Activated naive CD4-positive, alpha-beta T cell treated with anti-CD3 and anti-CD28 coated beads, Interleukin-2, amount 10 ng/mL, durations not matched to agents 7 days and 5 days (primary cell): ENCODE measurements around the gene RSU1.

Experiments used
- CTCF ChIA-PET: fragments of 350-600 bp; sonication (Branson Sonifier 250); formaldehyde crosslinking; loops from one replicate; lab custom pipeline; 2021; ENCODE audit warnings: antibody characterized with exemption; lab: Charles Lee
- DNase-seq: peaks from one replicate; pipeline ENCODE4 v3.0.0-alpha.2; 2020
- H3K27ac Mint-ChIP-seq: one replicate; pipeline ENCODE4 v1.8.0; 2021; ENCODE audit warnings: mild to moderate bottlenecking, moderate library complexity, mixed read lengths
- H3K27me3 Mint-ChIP-seq: one replicate; pipeline ENCODE4 v1.8.0; 2021; ENCODE audit warnings: mild to moderate bottlenecking, mixed read lengths
- H3K36me3 Mint-ChIP-seq: one replicate; pipeline ENCODE4 v1.8.0; 2021; ENCODE audit warnings: mixed read lengths
- H3K4me1 Mint-ChIP-seq: one replicate; pipeline ENCODE4 v1.8.0; 2021; ENCODE audit warnings: mixed read lengths
- H3K4me3 Mint-ChIP-seq: one replicate; pipeline ENCODE4 v1.8.0; 2021; ENCODE audit warnings: mild to moderate bottlenecking, moderate library complexity, mixed read lengths
- H3K9me3 Mint-ChIP-seq: one replicate; pipeline ENCODE4 v1.8.0; 2021; ENCODE audit warnings: mixed read lengths

The RSU1 gene

DNA sequence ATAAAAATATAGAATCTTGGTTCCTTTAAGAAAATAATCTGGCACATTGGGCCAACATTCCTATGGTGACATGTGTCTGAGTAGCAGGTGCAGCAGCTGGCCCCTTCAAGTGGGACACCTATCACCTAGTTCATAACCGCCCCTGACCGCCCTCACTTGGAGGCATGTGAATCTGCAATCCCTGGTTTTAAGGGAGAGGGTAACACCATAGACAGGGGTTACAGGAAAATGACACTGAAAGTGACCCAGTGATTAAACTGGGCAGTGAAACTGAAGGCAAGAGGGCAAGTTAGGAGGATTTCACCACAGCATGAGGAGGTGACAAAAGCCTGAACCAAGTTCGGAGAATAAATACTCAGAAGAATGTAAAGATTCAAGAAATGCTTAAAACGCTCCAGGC, 1.1 kb downstream of the RSU1 start:
- Mint-ChIP-seq H3K36me3 (peaks cover 23% of the 10 kb centered on the region), H3K4me3 (peak overlapping the region; percentile 87), H3K27me3 (peaks cover 3% of the 10 kb centered on the region), H3K4me1 (peaks cover 52% of the 10 kb centered on the region), H3K9me3 (peaks cover 3% of the 10 kb centered on the region), H3K27ac (peak overlapping the region; percentile 96)
- CTCF ChIA-PET: no interaction called here
- no peak for DNase-seq

DNA sequence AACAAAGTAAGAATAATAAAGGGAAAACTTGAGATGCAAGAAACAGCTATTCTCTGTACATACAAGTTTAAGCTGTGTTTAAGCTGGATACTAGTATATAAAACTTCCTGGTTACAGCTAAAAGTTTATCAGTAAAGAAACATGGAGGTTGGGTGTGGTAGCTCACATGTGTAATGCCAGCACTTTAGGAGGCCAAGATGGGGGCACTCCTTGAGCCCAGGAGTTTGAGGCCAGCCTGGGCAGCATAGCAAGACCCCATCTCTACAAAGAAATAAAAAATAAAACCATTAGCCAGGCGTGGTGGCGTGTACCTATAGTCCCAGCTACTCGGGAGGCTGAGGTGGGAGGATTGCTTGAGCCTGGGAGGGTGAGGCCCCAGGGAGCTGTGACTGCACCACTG, 3.2 kb downstream of the RSU1 start:
- Mint-ChIP-seq H3K27me3 (peaks cover 3% of the 10 kb centered on the region), H3K27ac (no peak overlapping the region), H3K4me3 (no peak overlapping the region), H3K9me3 (no peaks in the 10 kb centered on the region), H3K36me3 (peaks cover 24% of the 10 kb centered on the region), H3K4me1 (peaks cover 48% of the 10 kb centered on the region)
- CTCF ChIA-PET: interaction anchor here (1.6 to 2.0 kb wide), 2 partner anchors 13 to 912 kb away, joined by 4 to 6 read pairs; no protein-coding TSS in a partner anchor
- DNase-seq: no peak

DNA sequence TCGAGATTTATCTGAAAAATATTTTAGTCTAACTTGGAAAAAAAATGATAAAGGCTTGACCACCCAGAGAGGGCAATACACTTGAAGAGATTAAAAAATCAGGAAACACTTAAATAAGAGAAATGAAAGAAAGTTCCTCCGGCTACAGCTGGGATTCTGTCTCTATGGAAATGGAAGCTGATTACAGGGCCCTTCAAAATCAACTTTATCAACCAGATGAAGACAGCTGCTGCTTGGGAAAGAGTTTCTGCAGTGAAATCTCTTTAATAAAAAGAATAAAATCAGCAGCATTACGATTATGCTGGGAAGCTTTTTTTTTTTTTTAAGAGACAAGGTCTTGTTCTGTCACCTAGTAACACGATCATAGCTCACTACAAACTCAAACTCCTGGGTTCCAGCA, 4.5 kb downstream of the RSU1 start:
- no peak for DNase-seq
- H3K4me3 Mint-ChIP-seq: no peak overlapping the region
- no peaks in the 10 kb centered on the region for H3K9me3 Mint-ChIP-seq
- CTCF ChIA-PET: interaction anchor here (0.6 to 1.6 kb wide), 3 partner anchors 15 to 36 kb away, joined by 3 to 4 read pairs (median 3); no protein-coding TSS in a partner anchor
- peaks cover 26% of the 10 kb centered on the region for H3K36me3 Mint-ChIP-seq
- H3K4me1 Mint-ChIP-seq: peaks cover 37% of the 10 kb centered on the region
- peaks cover 3% of the 10 kb centered on the region for H3K27me3 Mint-ChIP-seq
- no peak overlapping the region for H3K27ac Mint-ChIP-seq

DNA sequence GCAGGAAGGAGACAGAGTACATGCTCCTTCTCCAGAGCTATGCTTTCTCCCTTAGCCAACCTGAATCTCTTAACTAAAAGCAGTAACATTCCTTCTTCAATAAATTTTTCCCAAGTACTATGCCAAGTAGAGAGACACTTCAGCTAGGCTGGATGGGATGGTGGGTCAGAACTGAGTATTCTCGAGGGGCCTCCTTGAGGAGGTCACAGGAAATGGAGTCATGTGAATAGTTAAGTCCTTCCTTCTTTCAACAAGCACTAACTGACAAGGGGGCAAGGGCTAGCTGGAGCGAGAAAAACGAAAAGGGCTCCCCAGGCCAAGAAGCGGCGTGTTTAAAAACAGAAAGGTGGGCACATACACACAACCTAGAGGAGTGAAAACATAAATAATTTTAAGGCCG, 5.5 kb downstream of the RSU1 start:
- Mint-ChIP-seq H3K27me3 (no peaks in the 10 kb centered on the region), H3K4me3 (no peak overlapping the region), H3K36me3 (peaks cover 34% of the 10 kb centered on the region), H3K9me3 (no peaks in the 10 kb centered on the region), H3K4me1 (peaks cover 31% of the 10 kb centered on the region), H3K27ac (no peak overlapping the region)
- no peak for DNase-seq
- CTCF ChIA-PET: interaction anchor here (1.2 kb wide), 1 partner anchor 35 kb away, joined by 3 read pairs; no protein-coding TSS in a partner anchor

DNA sequence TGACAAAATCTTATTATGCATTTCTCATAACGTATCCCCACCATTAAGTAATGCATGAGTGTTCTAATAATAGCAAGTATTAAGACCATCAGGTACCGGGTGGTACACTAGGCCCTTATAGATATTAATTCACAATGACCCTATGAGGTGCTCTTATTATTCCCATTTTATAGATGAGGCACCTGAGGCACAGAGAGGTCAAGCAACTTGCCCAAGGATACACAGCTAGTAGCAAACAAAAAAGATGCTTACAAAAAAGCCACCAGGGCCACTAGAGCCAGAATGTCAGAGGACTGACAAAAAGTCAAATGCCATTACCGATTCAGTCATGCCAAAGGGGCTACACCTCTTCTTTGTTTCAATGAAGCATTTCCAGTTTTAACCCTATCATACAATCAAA, 5.9 kb downstream of the RSU1 start:
- DNase-seq: no peak
- H3K27ac Mint-ChIP-seq: no peak overlapping the region
- no peaks in the 10 kb centered on the region for H3K9me3 Mint-ChIP-seq
- peaks cover 36% of the 10 kb centered on the region for H3K36me3 Mint-ChIP-seq
- H3K27me3 Mint-ChIP-seq: no peaks in the 10 kb centered on the region
- CTCF ChIA-PET: no interaction called here
- H3K4me3 Mint-ChIP-seq: no peak overlapping the region
- peaks cover 29% of the 10 kb centered on the region for H3K4me1 Mint-ChIP-seq

DNA sequence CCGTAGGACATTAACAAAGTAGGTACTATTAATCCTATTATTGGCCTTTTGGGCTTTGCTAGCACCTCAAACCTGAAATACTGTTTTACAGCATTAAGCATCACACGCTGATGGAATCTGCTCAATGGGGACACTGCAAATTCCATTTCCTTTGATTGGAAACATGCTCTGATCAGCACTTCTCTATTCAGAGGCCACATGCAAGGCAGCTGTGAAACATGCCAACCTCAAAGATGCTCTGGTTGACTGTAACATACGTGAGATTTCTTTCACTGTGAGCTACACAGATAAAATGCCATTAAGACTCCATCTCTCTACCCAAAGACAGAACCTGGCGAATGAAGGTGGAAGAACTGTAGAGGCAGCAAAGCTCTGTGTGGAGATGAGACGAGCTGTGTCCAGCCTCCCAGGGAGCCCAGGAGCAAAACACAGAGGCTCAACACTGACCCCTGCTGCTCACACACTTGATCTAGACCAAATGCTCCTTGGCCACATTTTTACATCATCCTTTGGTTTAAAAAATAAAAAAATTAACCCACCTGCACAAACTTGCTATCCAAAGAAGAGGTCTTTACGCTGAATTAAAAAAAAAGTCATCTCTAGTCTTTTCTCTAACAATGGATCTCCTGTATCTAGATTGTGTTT, 8.0 kb downstream of the RSU1 start:
- DNase-seq: peak; percentile 69
- Mint-ChIP-seq H3K36me3 (peaks cover 30% of the 10 kb centered on the region), H3K4me3 (no peak overlapping the region), H3K27me3 (no peaks in the 10 kb centered on the region), H3K9me3 (no peaks in the 10 kb centered on the region), H3K4me1 (peaks cover 11% of the 10 kb centered on the region), H3K27ac (no peak overlapping the region)
- CTCF ChIA-PET: interaction anchor here (0.7 to 1.1 kb wide), 4 partner anchors 32 to 927 kb away, joined by 3 to 4 read pairs (median 3); no protein-coding TSS in a partner anchor

DNA sequence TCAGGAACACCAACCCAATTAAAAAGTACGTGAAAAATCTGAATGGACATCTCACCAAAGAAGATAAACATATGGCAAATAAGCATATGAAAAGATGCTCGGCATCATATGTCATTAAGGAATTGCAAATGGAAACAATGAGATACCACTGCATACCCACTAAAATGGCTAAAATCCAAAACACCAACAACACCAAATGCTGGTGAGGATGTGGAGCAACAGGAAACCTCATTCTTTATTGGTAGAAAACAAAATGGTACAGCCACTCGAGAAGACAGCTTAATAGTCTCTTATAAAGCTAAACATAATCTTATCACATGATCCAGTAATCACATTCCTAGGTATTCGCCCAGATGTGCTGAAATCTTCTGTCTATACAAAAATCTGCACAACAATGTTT, 13.1 kb downstream of the RSU1 start:
- CTCF ChIA-PET: no interaction called here
- Mint-ChIP-seq H3K9me3 (no peaks in the 10 kb centered on the region), H3K36me3 (peaks cover 23% of the 10 kb centered on the region), H3K4me1 (peaks cover 3% of the 10 kb centered on the region), H3K4me3 (no peak overlapping the region), H3K27ac (no peak overlapping the region), H3K27me3 (no peaks in the 10 kb centered on the region)
- DNase-seq: no peak

GRCh38 chr10:16803464-16803863, 13.8 kb downstream of the RSU1 start:
- peaks cover 27% of the 10 kb centered on the region for H3K36me3 Mint-ChIP-seq
- no peak for DNase-seq
- H3K27me3 Mint-ChIP-seq: no peaks in the 10 kb centered on the region
- no peak overlapping the region for H3K4me3 Mint-ChIP-seq
- CTCF ChIA-PET: no interaction called here
- no peak overlapping the region for H3K27ac Mint-ChIP-seq
- H3K9me3 Mint-ChIP-seq: no peaks in the 10 kb centered on the region
- peaks cover 4% of the 10 kb centered on the region for H3K4me1 Mint-ChIP-seq

GRCh38 chr10:16799621-16800020, 17.6 kb downstream of the RSU1 start:
- Mint-ChIP-seq H3K9me3 (no peaks in the 10 kb centered on the region), H3K4me1 (peaks cover 4% of the 10 kb centered on the region), H3K27me3 (no peaks in the 10 kb centered on the region), H3K4me3 (no peak overlapping the region), H3K27ac (no peak overlapping the region), H3K36me3 (peaks cover 31% of the 10 kb centered on the region)
- CTCF ChIA-PET: no interaction called here
- no peak for DNase-seq

DNA sequence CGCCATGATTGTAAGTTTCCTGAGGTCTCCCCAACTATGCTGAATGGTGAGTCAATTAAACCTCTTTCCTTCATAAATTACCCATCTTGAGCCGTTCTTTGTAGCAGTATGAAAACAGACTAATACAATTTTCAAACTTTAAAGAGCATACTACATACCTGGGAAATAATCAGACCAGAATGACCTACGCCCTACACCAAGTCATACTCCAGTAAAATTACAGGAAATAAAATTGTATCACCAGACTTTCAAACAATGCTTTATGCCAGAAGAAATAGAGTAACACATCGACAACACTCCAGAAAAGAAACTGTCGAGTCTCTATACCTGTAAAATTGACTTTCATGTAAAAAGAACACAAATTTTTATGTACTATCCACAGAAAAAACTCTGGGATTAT, 18.7 kb downstream of the RSU1 start:
- CTCF ChIA-PET: no interaction called here
- DNase-seq: no peak
- no peaks in the 10 kb centered on the region for H3K9me3 Mint-ChIP-seq
- peaks cover 33% of the 10 kb centered on the region for H3K36me3 Mint-ChIP-seq
- H3K4me1 Mint-ChIP-seq: peaks cover 4% of the 10 kb centered on the region
- no peak overlapping the region for H3K4me3 Mint-ChIP-seq
- no peaks in the 10 kb centered on the region for H3K27me3 Mint-ChIP-seq
- no peak overlapping the region for H3K27ac Mint-ChIP-seq

DNA sequence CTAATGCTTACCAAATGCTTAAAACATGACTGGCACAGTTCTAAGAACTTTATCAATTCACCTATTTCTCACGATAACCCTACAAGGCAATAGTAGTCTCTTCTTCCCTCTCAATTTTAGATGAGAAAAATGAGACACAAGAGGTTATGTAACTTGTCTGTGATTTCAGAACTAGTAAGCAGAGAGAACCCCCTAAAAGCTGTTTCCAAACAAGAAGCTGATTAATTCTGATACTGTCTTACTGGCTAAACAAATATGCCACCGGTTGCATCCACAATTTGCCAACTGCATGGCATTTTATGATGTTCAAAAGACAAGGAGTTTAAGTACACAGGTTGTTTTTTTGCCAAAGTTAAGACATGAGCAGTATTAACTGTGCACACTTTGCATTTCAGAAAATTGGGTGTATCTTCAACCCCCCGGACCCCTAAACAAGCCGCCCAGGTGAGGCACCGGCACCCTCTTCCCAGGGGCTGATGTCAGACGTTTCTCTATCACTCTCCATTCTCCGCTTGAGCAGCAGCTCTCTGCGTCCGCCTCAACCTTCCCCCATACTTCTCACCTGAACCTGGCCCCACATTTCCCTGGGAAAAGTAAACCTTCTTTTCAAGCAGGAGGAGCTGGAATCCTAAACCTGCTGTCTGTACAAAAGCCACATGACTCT, 21.7 kb downstream of the RSU1 start:
- peaks cover 47% of the 10 kb centered on the region for H3K36me3 Mint-ChIP-seq
- H3K4me3 Mint-ChIP-seq: no peak overlapping the region
- DNase-seq: no peak

DNA sequence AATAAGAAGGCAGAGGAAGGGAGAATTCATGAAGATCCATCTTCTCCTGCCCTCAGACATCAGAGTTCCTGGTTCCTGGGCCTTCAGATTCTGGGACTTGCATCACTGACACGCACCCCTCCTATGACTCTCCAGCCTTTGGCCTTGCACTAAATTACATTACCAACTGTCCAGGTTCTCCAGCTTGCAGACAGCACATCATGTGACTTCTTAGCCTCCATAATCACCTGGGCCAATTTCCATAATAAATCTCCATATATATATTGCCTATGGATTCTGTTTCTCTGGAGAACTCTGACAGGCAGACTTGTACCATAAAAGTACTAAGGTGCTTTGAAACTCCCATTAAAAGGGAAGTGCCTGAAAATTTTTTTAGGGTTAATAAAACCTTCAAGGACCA, 23.2 kb downstream of the RSU1 start:
- peaks cover 4% of the 10 kb centered on the region for H3K9me3 Mint-ChIP-seq
- no peak overlapping the region for H3K4me3 Mint-ChIP-seq
- CTCF ChIA-PET: no interaction called here
- no peak for DNase-seq
- H3K27ac Mint-ChIP-seq: no peak overlapping the region
- H3K27me3 Mint-ChIP-seq: no peaks in the 10 kb centered on the region
- H3K4me1 Mint-ChIP-seq: peaks cover 3% of the 10 kb centered on the region
- H3K36me3 Mint-ChIP-seq: peaks cover 59% of the 10 kb centered on the region

More for the DNA sequence above, 21.7 kb downstream of the RSU1 start:
- H3K27me3 Mint-ChIP-seq: no peaks in the 10 kb centered on the region
- CTCF ChIA-PET: no interaction called here
- no peak overlapping the region for H3K27ac Mint-ChIP-seq
- peaks cover 4% of the 10 kb centered on the region for H3K4me1 Mint-ChIP-seq
- H3K9me3 Mint-ChIP-seq: peaks cover 4% of the 10 kb centered on the region

DNA sequence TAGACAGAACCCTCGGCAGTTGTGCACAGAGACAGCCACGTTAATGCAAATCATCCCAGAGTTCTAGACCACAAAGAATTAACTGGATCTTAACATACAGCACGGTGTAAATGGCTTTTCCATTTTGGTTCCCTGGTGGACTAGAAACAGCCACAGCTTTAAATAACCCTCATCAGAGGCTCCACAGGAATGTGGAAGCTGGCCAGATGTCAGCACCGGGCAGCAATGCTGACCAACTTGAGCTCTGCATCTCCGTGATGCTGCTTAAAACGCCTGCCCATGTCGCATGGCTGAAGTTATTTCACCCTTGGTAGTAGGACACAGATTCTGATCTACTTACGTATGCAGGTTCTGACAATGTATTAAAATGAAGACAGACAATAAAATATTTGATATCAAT, 24.5 kb downstream of the RSU1 start:
- CTCF ChIA-PET: no interaction called here
- Mint-ChIP-seq H3K9me3 (peaks cover 4% of the 10 kb centered on the region), H3K27me3 (no peaks in the 10 kb centered on the region), H3K27ac (no peak overlapping the region), H3K36me3 (peaks cover 58% of the 10 kb centered on the region), H3K4me3 (no peak overlapping the region), H3K4me1 (peaks cover 16% of the 10 kb centered on the region)
- DNase-seq: no peak

DNA sequence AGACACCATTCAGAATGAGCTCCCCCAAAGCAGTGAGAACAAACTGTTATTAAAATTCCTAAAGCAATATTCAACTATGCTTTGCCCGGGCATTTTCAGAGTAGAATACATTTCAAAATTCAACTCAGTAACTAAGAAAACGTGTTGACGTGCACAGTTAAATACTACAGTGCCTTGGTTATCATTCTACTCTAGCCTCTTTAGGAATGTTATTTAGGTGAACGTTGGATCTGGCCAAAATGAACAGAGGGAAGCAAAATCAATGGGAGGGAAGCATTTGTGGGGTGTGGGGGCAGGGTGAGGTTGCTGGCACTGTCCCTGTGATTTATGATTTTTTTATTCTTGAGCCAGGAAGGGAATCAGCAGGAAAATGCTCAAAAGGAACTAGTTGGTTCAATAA, 27.5 kb downstream of the RSU1 start:
- peaks cover 12% of the 10 kb centered on the region for H3K9me3 Mint-ChIP-seq
- peaks cover 66% of the 10 kb centered on the region for H3K36me3 Mint-ChIP-seq
- H3K27me3 Mint-ChIP-seq: no peaks in the 10 kb centered on the region
- no peak for DNase-seq
- H3K27ac Mint-ChIP-seq: no peak overlapping the region
- CTCF ChIA-PET: no interaction called here
- no peak overlapping the region for H3K4me3 Mint-ChIP-seq
- H3K4me1 Mint-ChIP-seq: peaks cover 26% of the 10 kb centered on the region

GRCh38 chr10:16789261-16789660, 28.0 kb downstream of the RSU1 start:
- H3K36me3 Mint-ChIP-seq: peaks cover 65% of the 10 kb centered on the region
- H3K4me1 Mint-ChIP-seq: peaks cover 26% of the 10 kb centered on the region
- no peaks in the 10 kb centered on the region for H3K27me3 Mint-ChIP-seq
- DNase-seq: no peak
- CTCF ChIA-PET: no interaction called here
- no peak overlapping the region for H3K27ac Mint-ChIP-seq
- H3K4me3 Mint-ChIP-seq: no peak overlapping the region
- peaks cover 13% of the 10 kb centered on the region for H3K9me3 Mint-ChIP-seq
